Activated CD8-positive, alpha-beta memory T cell treated with anti-CD3 and anti-CD28 coated beads, Interleukin-2, amount 10 ng/mL, durations not matched to agents 7 days and 5 days (primary cell): ENCODE results near the gene RASD1. TPM values are rescaled to one million over a fixed set of nuclear protein-coding genes. Genes with fewer than 3 reads are reported as not detected.
A peak's percentile ranks its signal among the peaks of the same experiment; 100 is the strongest.
"Not testable (repeated sequence)": the region's sequence is repeated elsewhere in the genome, so short reads cannot be mapped to it uniquely, and the experiment has no call there.

ENCODE experiments used
- ATAC-seq: fragments of 150-1000 bp; cut with Tn5 transposase; one replicate; pipeline ENCODE4 v1.10.0; 2021; ENCODE audit warnings: moderate library complexity
- CTCF ChIA-PET: fragments of 350-600 bp; sonication (Branson Sonifier 250); formaldehyde crosslinking; loops from one replicate; lab custom pipeline; 2021; ENCODE audit warnings: antibody characterized with exemption; lab: Charles Lee
- DNase-seq: peaks from one replicate; pipeline ENCODE4 v3.0.0-alpha.2; 2020
- H3K27ac Mint-ChIP-seq: one replicate; pipeline ENCODE4 v1.8.0; 2021; ENCODE audit warnings: mild to moderate bottlenecking, mixed read lengths
- H3K27me3 Mint-ChIP-seq: one replicate; pipeline ENCODE4 v1.8.0; 2021; ENCODE audit warnings: mixed read lengths
- H3K36me3 Mint-ChIP-seq: one replicate; pipeline ENCODE4 v1.8.0; 2021; ENCODE audit warnings: mild to moderate bottlenecking, mixed read lengths
- H3K4me1 Mint-ChIP-seq: one replicate; pipeline ENCODE4 v1.8.0; 2021; ENCODE audit warnings: mixed read lengths
- H3K4me3 Mint-ChIP-seq: one replicate; pipeline ENCODE4 v1.8.0; 2021; ENCODE audit warnings: mild to moderate bottlenecking, moderate library complexity, mixed read lengths
- H3K9me3 Mint-ChIP-seq: one replicate; pipeline ENCODE4 v1.8.0; 2022; ENCODE audit warnings: low read depth, mixed read lengths
- total RNA-seq, 2 experiments: library from RNA; stranded (reverse); gene quantifications; one replicate each; pipeline ENCODE4 v1.2.3, GENCODE V29; 2021

The RASD1 gene
- total RNA-seq, 2 experiments from 2014 or later, result 2.2 to 2.5 TPM

- Mint-ChIP-seq H3K4me1 (peaks cover 4% of the 10 kb centered on the region), H3K4me3 (peak overlapping the region; percentile 48), H3K27ac (no peak overlapping the region), H3K36me3 (peaks cover 7% of the 10 kb centered on the region), H3K9me3 (no peaks in the 10 kb centered on the region), H3K27me3 (peaks cover 15% of the 10 kb centered on the region)
- CTCF ChIA-PET, result interaction anchor here (1.1 to 3.8 kb wide), 10 partner anchors 14 to 424 kb away, joined by 3 to 78 read pairs (median 16); no protein-coding TSS in a partner anchor
- no peak for ATAC-seq
- DNase-seq, result no peak
Measured at GRCh38 chr17:17494870-17495535, 1.2 kb downstream of the RASD1 start.

- no peak for ATAC-seq
- Mint-ChIP-seq H3K9me3 (no peaks in the 10 kb centered on the region), H3K4me3 (no peak overlapping the region), H3K4me1 (peaks cover 7% of the 10 kb centered on the region), H3K27ac (no peak overlapping the region), H3K27me3 (peaks cover 15% of the 10 kb centered on the region), H3K36me3 (peaks cover 9% of the 10 kb centered on the region)
- no peak for DNase-seq
- CTCF ChIA-PET, result interaction anchor here (3.4 kb wide), 1 partner anchor 139 kb away, joined by 49 read pairs; no protein-coding TSS in a partner anchor
Measured at GRCh38 chr17:17494499-17494869, 1.7 kb downstream of the RASD1 start.

- no peaks in the 10 kb centered on the region for H3K9me3 Mint-ChIP-seq
- no peak overlapping the region for H3K27ac Mint-ChIP-seq
- H3K36me3 Mint-ChIP-seq, result peaks cover 10% of the 10 kb centered on the region
- ATAC-seq (no peak), DNase-seq (no peak)
- H3K27me3 Mint-ChIP-seq, result peaks cover 15% of the 10 kb centered on the region
- no peak overlapping the region for H3K4me3 Mint-ChIP-seq
- CTCF ChIA-PET, result no interaction called here
- H3K4me1 Mint-ChIP-seq, result peaks cover 8% of the 10 kb centered on the region
Measured at GRCh38 chr17:17493986-17494466, 2.2 kb downstream of the RASD1 start.

DNA sequence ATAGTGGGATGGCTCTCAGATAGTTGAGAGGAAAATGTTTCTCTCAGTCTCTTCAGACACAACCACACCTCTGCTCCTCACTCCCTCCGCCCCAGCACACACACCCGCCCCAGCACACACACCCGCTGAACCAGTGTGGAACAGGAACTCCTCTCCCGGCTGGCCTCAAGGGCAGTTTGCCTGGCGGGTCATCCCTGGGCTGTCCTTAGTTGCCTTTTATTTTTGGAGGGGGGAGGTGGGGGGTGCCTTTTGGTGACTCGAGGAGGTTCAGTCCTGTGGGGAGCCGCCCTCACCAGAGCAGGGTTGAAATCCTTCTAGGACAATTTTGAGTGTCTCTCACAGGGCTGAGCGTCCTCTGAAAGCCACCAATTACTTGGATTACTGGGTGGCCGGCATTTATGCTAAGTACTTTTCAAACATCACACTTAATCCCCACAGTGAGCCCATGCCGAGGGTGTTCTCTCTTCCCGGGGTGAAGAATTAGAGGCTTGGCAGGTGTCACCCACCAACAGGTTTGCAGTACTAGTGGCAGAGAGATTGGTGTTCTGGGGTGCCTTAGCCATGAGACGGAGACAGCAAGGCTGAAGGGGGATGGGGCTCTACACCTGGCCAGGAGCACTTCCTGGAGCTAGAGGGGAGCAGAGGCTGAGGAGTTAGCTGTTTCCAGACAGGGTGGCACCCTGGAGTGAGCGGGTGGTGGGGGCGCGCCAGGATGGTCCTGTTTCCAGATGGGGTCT is 2.8 kb downstream of the RASD1 start:
- ATAC-seq, result no peak
- no peak for DNase-seq
- no peaks in the 10 kb centered on the region for H3K9me3 Mint-ChIP-seq
- CTCF ChIA-PET, result no interaction called here
- peaks cover 10% of the 10 kb centered on the region for H3K4me1 Mint-ChIP-seq
- peaks cover 12% of the 10 kb centered on the region for H3K36me3 Mint-ChIP-seq
- H3K27me3 Mint-ChIP-seq, result peaks cover 15% of the 10 kb centered on the region
- H3K4me3 Mint-ChIP-seq, result no peak overlapping the region
- H3K27ac Mint-ChIP-seq, result no peak overlapping the region

DNA sequence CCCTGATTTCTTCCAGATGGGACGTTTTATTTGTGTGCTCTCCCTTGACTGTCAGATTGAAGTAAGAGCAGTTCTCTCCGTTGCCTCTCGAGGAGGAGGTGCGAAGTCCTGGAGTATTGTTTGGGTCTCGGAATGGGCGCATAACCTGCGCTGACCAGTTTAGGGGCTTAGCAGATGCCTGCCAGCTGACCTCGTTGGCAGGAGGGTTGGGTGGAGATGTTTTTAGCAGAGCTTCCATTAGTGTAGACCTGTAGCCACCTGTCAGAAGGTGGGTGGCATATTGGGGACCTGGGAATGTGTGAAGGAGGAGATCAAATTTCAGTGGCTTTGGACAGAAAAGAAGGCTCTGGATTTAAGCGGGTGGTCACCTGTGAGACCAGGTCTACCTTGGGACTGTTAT is 3.6 kb downstream of the RASD1 start:
- CTCF ChIA-PET, result no interaction called here
- no peak for DNase-seq
- Mint-ChIP-seq H3K4me3 (no peak overlapping the region), H3K4me1 (peaks cover 14% of the 10 kb centered on the region), H3K9me3 (no peaks in the 10 kb centered on the region), H3K36me3 (peaks cover 17% of the 10 kb centered on the region), H3K27me3 (peaks cover 15% of the 10 kb centered on the region), H3K27ac (no peak overlapping the region)
- ATAC-seq, result no peak

DNA sequence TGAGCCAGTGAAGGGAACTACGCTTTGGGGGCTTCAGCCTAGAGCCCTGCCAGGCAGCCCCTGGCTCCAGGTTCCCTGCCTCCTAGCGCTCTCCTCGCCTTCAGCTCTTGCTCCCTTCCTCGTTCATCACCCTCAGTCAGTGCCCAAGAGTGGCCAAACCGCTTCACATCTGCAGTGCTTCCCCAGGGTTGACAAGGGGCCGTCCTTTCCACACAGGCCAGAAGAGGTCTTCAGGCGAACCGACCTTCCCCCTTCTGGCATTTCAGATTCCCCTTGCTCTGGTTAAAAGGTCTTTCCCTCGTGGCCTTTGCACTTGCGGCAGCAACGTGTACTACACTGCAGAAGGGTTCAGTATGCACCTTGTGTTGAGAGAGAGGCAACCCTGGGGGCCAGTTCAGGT is 4.1 kb downstream of the RASD1 start:
- ATAC-seq, result no peak
- H3K27me3 Mint-ChIP-seq, result peaks cover 15% of the 10 kb centered on the region
- H3K36me3 Mint-ChIP-seq, result peaks cover 21% of the 10 kb centered on the region
- H3K27ac Mint-ChIP-seq, result no peak overlapping the region
- CTCF ChIA-PET, result no interaction called here
- H3K4me1 Mint-ChIP-seq, result peaks cover 18% of the 10 kb centered on the region
- H3K9me3 Mint-ChIP-seq, result no peaks in the 10 kb centered on the region
- no peak overlapping the region for H3K4me3 Mint-ChIP-seq
- DNase-seq, result no peak

- Mint-ChIP-seq H3K9me3 (no peaks in the 10 kb centered on the region), H3K27me3 (peaks cover 15% of the 10 kb centered on the region), H3K27ac (no peak overlapping the region), H3K4me3 (no peak overlapping the region), H3K4me1 (peaks cover 22% of the 10 kb centered on the region), H3K36me3 (peaks cover 23% of the 10 kb centered on the region)
- ATAC-seq (no peak), DNase-seq (no peak)
- CTCF ChIA-PET, result interaction anchor here (1.0 kb wide), 1 partner anchor 151 kb away, joined by 4 read pairs; no protein-coding TSS in a partner anchor
Measured at GRCh38 chr17:17491546-17491988, 4.6 kb downstream of the RASD1 start.

DNA sequence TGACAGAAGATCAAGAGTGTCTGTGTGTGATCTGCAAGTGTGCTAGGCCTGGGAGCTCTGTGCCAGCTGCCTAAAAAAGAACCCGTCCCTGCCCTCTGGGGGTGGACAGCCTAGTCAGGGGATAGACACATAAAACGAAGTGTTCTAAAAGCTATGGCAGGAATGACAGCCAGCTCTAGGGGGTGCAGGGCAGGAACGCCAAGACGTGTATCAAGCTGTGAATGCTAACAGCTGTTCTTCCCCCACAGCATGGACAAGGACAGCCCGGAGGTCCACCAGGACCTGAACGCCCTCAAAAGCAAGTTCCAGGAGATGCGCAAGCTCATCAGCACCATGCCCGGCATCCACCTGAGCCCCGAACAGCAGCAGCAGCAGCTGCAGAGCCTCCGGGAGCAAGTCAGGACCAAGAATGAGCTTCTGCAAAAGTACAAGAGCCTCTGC is 5.1 kb downstream of the RASD1 start:
- Mint-ChIP-seq H3K36me3 (peaks cover 24% of the 10 kb centered on the region), H3K27ac (no peak overlapping the region), H3K4me1 (peaks cover 22% of the 10 kb centered on the region), H3K27me3 (peaks cover 15% of the 10 kb centered on the region), H3K9me3 (no peaks in the 10 kb centered on the region), H3K4me3 (no peak overlapping the region)
- CTCF ChIA-PET, result interaction anchor here (1.0 kb wide), 1 partner anchor 151 kb away, joined by 4 read pairs; no protein-coding TSS in a partner anchor
- no peak for ATAC-seq
- DNase-seq, result no peak

- CTCF ChIA-PET, result no interaction called here
- H3K9me3 Mint-ChIP-seq, result no peaks in the 10 kb centered on the region
- ATAC-seq, result no peak
Measured at GRCh38 chr17:17487998-17488397, 8.2 kb downstream of the RASD1 start.

GRCh38 chr17:17486416-17486815 is 9.8 kb downstream of the RASD1 start:
- CTCF ChIA-PET, result interaction anchor here (1.0 kb wide), 1 partner anchor 10 kb away, joined by 8 read pairs; the partner anchor contains the start of gene RASD1
- not testable (repeated sequence) for DNase-seq, H3K27ac Mint-ChIP-seq, H3K4me3 Mint-ChIP-seq, ATAC-seq, H3K9me3 Mint-ChIP-seq, H3K27me3 Mint-ChIP-seq
- Mint-ChIP-seq H3K36me3 (peaks cover 30% of the 10 kb centered on the region), H3K4me1 (peaks cover 44% of the 10 kb centered on the region)

More at GRCh38 chr17:17487998-17488397, 8.2 kb downstream of the RASD1 start:
- H3K36me3 Mint-ChIP-seq, result peaks cover 31% of the 10 kb centered on the region
- no peak for DNase-seq
- no peak overlapping the region for H3K4me3 Mint-ChIP-seq
- H3K4me1 Mint-ChIP-seq, result peaks cover 32% of the 10 kb centered on the region
- no peak overlapping the region for H3K27ac Mint-ChIP-seq
- H3K27me3 Mint-ChIP-seq, result no peaks in the 10 kb centered on the region

DNA sequence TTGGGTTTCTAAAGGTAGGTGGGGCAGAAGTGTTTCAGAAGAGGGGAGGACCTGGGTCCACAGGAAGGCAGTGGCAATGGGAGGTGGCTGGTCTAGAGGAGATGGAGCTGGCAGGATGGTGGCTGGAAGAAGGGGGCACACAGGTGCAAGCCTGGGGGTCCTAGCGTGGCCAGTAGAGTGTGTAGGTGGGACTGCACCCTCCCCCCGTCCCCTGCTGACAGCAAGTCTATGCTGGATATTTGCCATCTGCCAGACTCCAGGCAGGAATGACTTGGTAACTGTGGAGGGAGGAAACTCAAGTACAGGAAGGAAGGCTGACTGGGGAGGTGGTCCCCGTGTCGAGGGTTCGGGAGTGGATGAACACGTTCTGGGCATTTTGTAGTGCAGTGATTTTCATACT is 10.8 kb downstream of the RASD1 start:
- no peak for DNase-seq
- H3K9me3 Mint-ChIP-seq, result no peaks in the 10 kb centered on the region
- no peak overlapping the region for H3K4me3 Mint-ChIP-seq
- ATAC-seq, result no peak
- no peaks in the 10 kb centered on the region for H3K27me3 Mint-ChIP-seq
- H3K36me3 Mint-ChIP-seq, result peaks cover 30% of the 10 kb centered on the region
- CTCF ChIA-PET, result no interaction called here
- H3K27ac Mint-ChIP-seq, result no peak overlapping the region
- peaks cover 53% of the 10 kb centered on the region for H3K4me1 Mint-ChIP-seq

GRCh38 chr17:17484451-17484899 is 11.7 kb downstream of the RASD1 start:
- H3K36me3 Mint-ChIP-seq, result peaks cover 27% of the 10 kb centered on the region
- peak; percentile 91 for ATAC-seq
- no peaks in the 10 kb centered on the region for H3K27me3 Mint-ChIP-seq
- CTCF ChIA-PET, result interaction anchor here (0.6 to 1.0 kb wide), 2 partner anchors 19 to 393 kb away, joined by 3 read pairs; no protein-coding TSS in a partner anchor
- peaks cover 59% of the 10 kb centered on the region for H3K4me1 Mint-ChIP-seq
- peak overlapping the region; percentile 46 for H3K27ac Mint-ChIP-seq
- no peaks in the 10 kb centered on the region for H3K9me3 Mint-ChIP-seq
- no peak overlapping the region for H3K4me3 Mint-ChIP-seq
- peak; percentile 69 for DNase-seq

- CTCF ChIA-PET, result interaction anchor here (0.8 kb wide), 1 partner anchor 15 kb away, joined by 3 read pairs; no protein-coding TSS in a partner anchor
- no peak overlapping the region for H3K4me3 Mint-ChIP-seq
- no peak for DNase-seq
- no peak for ATAC-seq
- no peaks in the 10 kb centered on the region for H3K27me3 Mint-ChIP-seq
- peaks cover 64% of the 10 kb centered on the region for H3K4me1 Mint-ChIP-seq
- peaks cover 15% of the 10 kb centered on the region for H3K36me3 Mint-ChIP-seq
- H3K27ac Mint-ChIP-seq, result no peak overlapping the region
- no peaks in the 10 kb centered on the region for H3K9me3 Mint-ChIP-seq
Measured at GRCh38 chr17:17481860-17482259, 14.3 kb downstream of the RASD1 start.
